Ecto neural progenitor cell (in vitro differentiated cells): ENCODE results near the gene CCDC30.
"Not testable (repeated sequence)": the region's sequence is repeated elsewhere in the genome, so short reads cannot be mapped to it uniquely, and the experiment has no call there.

Experiments
- DNase-seq: peaks from one replicate; pipeline ENCODE4 v3.0.0-alpha.2; 2018; ENCODE audit warnings: low spot score

Gene CCDC30

DNA sequence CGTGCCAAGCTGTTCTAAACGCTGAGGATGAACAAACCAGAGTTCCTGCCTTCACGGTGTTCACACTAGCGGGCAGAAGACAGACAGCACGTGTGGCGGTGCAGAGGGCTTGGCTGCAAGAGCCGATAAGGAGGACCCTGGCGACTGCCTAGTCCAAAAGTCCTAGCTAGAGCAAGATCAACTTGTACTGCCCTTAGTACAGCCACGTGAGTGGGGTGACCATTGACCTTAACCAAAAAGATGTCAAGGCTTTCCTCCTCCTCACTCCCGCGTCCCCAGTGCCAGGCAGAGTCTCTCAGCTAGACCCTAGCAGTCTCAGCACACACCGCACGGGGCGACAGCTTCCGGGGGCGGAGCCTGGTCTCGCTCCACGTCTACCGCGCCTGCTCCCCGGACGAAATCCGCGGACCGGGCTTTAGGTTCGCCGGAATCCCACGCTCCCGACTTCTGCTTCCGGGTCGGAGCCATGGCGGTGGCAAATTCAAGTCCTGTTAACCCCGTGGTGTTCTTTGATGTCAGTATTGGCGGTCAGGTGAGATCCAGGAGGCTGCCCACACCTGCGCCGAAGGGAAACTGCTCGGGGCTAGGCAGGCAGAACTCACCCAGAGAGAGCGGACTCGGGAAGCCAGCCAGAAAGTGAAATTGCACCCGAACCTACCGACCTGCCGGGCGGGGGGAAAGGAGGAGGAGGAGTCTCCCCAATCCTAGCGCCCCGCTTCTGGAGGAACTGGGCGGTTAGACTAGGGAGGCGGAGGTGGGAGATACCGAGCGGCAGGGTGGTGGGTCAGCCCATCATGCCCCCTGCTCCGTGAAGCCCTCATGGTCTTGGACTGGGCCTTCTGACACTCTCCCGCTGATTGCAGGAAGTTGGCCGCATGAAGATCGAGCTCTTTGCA is 195.1 kb downstream of the CCDC30 start, which contains the start of gene PPIH:
Gene PPIH, plus strand, starts transcription at position 443 of the 896 bp plus-strand sequence. Its CDS starts 24 bp downstream, at position 467.
- DNase-seq = peak; percentile 96

DNA sequence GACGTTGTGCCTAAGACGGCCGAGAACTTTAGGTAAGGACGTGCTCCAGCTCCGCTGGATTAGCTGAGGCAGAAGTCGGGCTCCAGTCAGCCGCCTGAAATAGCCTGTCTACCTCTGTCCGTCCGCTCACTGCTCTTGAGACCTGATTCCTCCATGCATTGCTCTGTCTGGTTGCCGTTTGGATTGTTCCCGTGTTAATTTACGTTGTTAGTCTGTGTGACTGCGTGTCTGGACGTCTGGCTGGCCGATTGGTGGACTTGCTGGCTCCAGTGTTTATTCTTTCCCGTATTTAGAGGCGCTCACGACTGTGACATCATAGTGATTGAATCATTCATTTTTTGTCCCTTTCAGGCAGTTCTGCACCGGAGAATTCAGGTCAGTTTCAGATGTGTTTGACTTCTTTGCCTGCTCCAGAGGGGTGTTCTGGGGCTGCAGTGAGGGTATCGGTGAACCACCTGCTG is 195.8 kb downstream of the CCDC30 start:
- no peak for DNase-seq

DNA sequence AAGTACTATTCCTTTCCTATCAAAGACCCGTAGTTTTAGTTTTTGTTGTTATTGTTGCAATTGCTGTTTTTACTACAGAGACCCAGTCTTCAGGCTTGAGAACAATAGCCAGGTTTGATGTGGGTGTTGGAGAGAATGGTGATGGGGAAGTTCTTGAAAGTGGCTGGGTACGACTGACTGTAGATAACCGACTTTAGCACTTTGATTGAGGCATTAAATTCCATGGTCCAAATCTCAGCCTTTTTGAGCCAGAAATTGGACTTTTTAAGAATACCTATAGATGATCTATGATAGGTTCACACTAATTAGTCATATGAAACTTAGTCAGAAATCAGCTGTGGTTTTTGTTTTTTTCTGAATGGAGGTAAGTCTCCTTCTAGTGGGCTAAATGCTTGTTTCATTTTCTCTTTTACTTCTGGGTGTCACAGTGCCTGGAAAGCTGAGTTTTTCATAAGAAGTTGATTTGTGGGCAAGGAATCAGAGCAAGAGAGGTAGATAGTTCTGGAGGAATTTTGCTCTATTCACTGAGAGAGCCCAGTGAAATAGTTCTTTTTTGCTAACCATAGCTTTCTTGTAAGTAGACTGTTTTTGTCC is 197.9 kb downstream of the CCDC30 start:
- no peak for DNase-seq

DNA sequence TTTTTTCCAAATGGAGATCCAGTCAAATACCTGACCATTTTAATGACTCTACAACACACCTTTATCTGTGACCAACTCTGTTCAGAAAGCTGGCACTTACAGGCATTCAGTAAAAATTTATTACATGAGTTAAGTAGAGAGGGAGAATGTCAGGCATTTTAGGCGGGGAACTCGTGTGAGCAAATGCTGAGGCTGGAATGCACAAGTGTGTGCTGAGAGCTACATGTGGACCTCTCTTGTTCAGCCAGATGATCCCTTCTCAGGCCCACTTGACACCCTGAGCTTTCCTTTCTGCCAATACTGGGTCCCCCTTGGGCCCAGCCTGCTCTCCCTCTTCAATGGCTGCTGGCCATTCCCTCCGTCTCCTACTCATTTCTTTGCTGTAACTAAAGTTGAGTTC is 206.8 kb downstream of the CCDC30 start:
- no peak for DNase-seq

DNA sequence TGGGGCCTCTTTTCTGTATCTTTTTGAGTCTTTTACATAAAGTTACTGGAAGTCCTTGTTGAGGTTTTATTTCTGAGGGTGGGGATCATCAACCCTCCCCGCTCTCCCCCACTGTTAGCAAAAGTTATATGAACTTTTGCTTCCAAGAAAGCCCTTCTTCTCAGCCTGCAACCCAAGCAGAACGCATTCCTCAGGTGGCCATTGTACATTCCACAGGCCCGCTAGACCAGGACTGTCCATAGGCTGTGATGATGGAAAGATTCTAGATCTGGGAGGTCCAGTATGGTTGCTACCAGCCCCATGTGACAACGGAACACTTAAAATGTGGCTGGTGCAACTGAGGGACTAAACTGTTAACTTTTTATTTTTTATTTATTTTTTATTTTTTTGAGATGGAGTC is 207.3 kb downstream of the CCDC30 start:
- DNase-seq = no peak

DNA sequence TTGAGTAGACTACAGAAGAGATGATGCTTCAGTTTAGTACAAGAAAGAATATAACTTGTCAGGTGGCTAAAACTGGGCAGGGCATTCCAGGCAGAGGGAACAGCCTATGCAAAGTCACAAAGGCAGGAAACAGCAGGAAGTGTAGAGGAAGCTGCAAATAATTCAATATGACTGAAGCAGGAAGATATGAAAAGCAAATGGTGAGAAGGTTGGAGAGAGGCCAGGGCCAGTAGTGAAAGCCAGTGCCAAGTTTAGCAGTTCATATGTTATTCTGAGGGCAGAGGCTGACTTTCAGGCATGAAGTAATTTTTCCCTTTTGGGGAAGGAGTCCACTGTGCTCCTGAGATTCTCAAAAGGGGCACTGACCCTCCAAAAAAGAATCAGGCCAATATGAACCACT is 211.1 kb downstream of the CCDC30 start:
- DNase-seq = no peak

DNA sequence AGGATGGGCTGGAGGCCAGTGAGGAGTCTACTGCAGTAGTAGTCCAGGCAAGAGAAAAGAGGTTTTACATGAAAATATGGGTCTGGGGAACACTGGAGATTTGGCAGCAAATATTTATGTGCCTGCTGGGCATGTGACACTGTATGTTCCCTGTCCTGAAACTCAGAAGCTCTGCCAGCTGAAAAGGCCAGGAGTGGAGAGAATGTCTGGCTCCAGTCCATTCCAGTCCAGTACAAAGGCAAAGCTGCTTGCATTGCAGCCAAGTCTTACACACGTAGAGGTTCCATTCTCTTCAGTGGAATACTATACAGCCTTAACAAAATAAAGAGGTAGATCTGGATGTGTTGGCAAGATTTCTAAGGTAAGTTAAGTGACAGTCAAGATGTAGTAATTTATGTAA is 211.6 kb downstream of the CCDC30 start:
- DNase-seq = no peak

DNA sequence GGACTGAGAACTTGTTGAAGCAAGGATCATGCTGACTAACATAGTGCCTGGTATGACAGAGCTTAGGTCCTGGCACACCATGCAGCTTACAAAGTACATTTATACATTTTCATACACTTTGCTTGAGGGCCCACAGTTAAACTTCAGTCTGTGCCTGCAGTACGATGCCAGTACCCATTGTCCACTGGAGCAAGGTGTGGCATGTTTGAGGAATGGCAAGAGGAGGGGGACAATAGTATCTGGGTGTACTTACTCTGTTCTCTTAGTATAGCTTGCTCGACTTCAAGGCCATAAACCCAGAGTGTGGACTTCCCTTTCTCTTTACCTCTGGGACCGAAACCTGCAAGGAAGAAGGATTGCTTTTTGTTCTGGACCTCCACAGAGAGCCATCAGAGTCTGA is 212.4 kb downstream of the CCDC30 start:
- DNase-seq = no peak

DNA sequence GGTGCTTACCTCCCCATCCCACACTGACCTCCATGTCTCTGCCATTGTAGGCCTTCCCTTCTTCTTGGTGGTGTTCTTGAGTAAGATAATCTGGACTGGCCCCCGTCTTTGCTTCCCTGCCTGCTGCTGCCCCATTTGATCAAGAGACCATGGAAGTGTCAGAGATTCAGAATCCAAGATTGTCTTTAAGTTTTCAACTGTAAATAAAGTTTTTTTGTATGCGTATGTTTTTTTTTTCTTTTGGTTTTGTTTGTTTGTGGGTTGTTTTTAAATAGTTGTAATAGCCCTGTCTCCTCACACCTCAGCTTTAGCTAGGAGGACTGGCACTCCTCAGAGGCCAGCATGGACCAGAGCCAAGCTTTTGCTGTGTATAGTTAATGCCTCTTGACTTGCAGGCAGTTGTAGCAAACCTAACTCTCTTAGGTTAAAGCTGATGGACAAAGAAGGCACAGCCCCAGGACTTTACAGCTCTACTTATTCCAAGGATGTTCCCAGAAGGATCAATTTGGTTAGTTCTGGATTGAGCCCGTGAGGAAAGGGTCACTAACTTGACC is 213.5 kb downstream of the CCDC30 start:
- no peak for DNase-seq

DNA sequence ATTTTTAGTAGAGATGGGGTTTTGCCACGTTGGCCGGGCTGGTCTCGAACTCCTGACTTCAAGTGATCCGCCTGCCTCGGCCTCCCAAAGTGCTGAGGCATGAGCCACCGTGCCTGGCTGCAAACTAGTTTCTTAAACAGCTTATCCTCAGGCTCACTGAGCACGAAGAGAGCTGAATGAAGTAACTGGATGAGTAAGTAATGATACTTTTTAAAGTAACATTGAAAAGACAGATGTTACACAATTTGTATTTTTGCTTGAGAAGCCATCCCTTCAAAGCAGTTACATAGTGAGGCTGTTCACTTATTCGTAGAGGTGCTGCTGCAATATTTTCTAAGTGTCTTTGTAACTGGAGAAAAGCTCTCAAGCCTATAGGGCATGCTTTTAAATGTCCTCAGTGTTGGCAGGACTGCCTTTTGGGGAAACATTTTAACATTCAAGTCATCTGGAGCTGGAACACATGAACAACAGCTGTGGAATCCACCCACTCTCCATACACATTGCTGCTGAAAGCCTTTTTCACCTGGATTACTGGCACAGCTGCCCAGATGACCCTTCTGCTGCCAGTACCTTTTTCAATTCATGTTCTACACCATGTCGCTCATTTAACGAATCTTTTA is 216.4 kb downstream of the CCDC30 start:
- no peak for DNase-seq

DNA sequence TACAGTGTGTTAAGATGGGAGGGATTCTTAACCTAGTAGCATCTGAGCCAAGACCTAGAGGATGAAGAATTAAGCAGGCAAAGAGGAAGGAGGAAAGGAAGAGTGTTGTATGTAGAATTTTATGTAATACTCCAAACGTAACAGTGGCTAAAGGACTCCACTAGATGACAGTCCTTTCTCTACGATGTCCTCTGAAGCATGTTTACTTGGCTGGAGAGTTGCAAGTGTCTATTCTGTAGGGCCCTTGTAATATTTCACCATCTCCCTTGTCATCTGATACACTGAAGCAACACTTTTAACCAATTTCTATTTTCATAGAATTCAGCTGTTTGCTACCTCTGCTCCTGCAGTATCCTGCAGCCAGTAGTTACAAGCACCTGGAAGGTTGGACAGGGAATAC is 217.0 kb downstream of the CCDC30 start:
- DNase-seq = no peak

DNA sequence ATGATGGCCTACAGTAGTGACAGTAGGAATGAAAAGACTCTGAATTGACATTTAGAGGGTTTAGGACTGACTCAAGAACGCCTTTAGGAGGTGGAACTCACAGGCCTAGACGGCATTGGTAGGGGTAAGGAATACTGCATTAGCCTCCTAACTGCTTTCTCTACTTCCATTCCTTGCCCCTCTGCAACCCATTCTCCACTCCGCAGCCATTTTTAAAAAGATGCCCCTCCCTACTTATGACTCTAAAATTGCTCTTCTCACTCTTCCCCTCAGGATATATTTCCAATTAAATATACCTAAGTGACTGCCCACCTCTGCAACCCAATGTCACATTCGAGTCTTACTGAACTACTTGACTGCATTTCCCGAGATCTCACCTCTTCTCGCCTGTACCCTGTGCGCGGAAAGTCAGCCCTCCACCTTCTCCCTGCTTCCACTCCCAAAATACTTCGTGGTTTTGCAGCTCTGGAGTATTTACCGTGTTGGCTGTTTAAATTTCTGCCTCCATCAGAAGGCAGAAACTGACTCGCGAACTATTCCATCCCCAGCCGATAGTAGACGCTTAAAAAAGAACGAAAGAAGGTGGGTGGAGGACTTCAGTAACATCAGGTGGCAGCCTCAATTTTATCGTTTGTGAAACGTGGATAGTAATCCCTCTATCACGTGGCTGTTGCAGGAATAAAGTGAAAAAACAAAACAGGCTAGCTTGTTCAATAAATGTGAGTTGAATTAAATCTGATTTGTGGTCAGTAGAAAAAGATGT is 218.0 kb downstream of the CCDC30 start:
- DNase-seq = no peak

DNA sequence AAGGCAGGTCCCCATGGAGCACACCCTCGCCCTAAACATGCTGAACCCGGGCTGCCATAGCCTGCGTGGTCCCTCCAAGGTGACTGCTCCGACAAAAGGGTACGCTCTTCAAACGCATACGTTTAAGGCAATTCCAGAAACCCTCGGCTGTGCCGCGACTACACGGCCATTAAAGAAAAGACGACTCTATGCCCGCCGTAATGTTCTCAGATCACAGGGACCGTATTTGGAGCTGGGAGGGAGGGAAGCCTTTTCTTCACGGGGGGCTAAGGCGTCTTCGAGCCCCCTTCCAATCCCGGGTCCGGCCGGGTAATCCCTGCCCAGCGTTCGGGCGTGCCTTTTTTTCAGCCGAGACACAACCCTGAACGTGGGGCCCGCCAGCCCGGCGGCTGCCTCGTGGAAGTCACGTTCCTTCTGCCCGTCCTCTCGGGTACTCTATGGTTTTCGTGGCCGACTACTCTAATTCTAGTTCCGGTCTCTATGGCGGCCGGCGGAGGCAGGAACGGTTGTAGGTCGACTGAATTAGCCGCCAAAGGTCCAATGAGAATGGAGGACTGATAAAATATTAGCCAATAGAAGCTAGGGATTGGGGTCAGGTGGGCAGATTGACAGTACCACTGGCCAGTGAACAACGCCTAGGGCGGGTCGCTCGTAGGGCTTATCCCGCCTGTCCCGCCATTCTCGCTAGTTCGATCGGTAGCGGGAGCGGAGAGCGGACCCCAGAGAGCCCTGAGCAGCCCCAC is 218.8 kb downstream of the CCDC30 start, which contains the start of gene YBX1:
Gene YBX1, plus strand, starts transcription at position 678 of the 743 bp plus-strand sequence. CDS start 148 bp downstream, outside the sequence.
- peak; percentile 96 for DNase-seq

DNA sequence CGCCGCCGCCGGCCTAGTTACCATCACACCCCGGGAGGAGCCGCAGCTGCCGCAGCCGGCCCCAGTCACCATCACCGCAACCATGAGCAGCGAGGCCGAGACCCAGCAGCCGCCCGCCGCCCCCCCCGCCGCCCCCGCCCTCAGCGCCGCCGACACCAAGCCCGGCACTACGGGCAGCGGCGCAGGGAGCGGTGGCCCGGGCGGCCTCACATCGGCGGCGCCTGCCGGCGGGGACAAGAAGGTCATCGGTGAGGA is 219.3 kb downstream of the CCDC30 start:
- DNase-seq = not testable (repeated sequence)

DNA sequence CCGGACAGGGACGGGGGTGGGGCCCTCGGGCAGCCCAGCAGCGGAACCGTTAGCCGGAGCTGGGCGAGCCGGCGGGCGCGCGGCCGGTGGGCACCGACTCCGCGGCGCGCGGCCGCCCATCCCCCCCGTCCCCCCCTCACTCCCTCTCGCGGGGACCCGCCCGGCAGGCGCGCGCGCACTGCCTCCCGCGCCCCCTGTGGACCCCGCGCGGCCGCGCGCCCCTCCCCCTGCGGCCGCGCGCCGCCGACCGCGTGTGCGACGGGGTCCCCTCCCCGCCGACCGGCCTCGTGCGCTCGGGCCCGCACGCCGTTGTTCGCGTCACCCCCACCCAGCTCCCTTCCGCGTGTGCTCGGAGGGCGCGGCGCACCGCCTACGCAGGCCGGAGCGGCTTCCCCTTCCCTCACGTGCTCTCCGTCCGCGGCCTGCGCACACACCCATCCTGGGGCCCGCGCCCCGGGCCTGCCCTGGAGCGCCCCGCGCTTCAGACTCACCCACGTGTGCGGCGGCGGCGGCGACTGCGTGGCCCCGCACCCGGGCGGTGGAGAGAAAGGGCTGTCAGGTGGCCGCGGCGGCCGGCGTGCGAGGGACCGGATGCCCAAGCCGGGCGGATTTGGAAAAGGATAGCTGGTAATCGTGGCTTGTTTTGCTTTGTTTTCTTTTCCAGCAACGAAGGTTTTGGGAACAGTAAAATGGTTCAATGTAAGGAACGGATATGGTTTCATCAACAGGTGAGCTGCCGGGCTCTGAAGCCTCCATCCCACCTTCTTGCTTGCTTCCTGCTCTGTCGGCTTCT is 219.8 kb downstream of the CCDC30 start:
- peak; percentile 73 for DNase-seq

DNA sequence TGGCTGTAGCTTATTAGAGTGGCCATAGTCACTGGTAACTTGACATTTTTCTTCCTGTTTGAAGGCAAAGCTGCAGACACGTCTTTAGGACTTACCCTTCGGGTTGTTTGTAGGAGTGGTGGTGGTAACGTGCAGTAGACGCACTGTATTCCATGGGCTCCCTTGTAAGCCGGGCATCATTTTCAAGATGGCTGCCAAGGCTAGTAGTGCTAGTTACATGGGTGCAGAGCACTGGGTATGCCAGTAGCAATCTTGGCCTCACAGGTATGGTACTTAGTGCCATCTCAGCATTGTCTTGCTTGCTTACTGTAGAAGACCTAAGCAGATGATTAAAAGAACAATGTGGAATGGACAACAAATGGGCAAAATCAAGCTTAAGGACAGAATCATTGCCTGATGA is 221.1 kb downstream of the CCDC30 start:
- DNase-seq = no peak

DNA sequence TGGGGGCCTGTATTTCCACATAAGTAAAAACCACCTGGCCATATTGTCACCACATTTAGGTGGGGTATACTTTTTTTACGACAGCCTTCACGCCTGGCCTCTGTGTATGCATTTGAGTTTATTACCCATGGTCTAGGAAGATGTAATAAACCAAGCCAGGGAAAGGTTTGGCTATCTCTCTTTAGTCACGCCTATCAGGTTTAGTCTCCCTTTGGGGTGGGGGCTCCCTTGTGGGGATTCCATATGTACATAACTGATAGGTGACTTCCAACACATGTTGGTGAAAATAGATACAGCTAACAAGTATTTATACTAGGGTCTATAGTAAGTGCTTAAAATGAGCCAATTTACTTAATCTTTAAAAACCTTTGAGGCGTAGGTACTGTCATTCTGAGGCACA is 223.3 kb downstream of the CCDC30 start:
- no peak for DNase-seq

DNA sequence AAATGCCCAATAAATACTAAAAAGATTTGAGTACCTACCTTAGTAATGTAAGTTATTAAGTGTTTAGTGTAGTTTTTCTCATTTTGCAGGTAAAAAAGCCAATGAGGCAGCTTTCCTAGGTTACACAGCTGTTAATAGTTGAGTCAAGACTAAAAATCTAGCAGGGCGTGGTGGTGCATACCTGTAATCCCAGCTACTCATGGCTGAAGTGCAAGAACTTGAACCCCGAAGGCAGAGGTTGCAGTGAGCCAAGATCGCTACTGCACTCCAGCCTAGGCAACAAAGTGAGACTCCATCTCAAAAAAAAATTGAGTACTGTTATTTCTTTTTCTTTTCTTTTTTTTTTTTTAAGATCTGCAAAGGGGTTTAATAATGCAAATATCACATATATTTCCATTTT is 226.8 kb downstream of the CCDC30 start:
- DNase-seq = no peak

DNA sequence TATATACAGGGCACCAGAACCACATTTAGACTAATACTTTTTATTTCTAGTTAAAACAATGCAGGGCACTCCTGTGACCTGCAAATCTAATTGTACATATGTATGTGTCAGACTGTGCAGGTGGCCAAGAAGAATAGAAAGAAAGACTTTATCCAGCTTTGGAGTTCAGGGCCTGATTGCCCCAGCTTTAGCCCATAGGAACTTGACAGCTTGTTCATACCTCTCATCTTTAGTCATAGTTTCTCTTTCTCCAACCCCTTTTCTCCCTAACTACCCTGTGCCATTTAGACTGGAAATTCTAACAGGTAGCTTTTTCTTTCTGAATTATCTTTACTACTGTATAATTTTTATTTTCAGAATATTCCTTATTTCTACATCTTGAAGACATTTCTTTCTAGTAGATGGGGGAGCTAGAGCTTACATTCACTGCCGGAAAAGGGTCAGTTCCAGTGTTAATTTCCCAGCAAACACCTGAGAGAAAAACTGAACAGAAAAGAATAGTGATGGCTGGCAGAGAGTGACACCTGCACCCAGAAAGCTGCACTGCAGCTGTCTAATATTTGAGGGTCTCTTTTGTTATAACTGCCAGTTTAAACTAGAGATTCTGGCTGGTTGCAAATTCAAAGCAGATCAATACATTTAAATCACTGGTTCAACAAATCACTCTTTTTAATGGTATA is 227.5 kb downstream of the CCDC30 start:
- no peak for DNase-seq

DNA sequence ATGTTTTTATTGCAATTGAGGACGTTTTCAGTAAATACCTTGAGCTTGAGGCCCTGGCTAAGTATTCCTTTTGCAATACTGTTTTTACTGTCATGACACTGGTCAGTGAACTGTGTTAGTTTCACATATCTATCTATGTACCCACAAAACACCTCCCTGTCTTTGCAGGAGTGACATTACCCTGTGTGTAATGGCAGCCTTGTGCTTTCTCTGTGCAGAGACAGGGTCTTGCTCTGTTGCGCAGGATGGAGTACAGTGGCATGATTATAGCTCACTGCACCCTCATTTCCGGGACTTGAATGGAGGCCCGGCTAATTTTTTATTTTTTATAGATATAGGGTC is 228.0 kb downstream of the CCDC30 start:
- no peak for DNase-seq
